GM12878 (cell line): Measurements from ENCODE around the gene GTF2IRD1.

Experiments
- ATF3 ChIP-seq: IDR thresholded peaks from 2 replicates; pipeline ENCODE4 v1.6.1; 2011; ENCODE audit warnings: low read depth, mild to moderate bottlenecking, low read length, moderate library complexity, borderline replicate concordance; ENCODE audit errors: extremely low read depth
- BHLHE40 ChIP-seq, 2 experiments: fragments of 450-650 bp in 1 of 2; IDR thresholded peaks; 2 replicates each; pipeline ENCODE4 v1.6.1; 2011 to 2017; ENCODE audit warnings: low read depth in 2 of 2, borderline replicate concordance in 1 of 2, improper control_type of control experiment in 1 of 2, low read length in 1 of 2, mild to moderate bottlenecking in 1 of 2
- CTCF ChIP-seq, 3 experiments: IDR thresholded peaks in 2 of 3; conservative IDR thresholded peaks in 1 of 3; 2 replicates each; pipeline ENCODE4 v1.5.1; 2011; ENCODE audit warnings: low read depth in 3 of 3, low read length in 3 of 3, mild to moderate bottlenecking in 3 of 3, control low read depth in 2 of 3, moderate library complexity in 2 of 3, inconsistent platforms in 1 of 3, mixed read lengths in 1 of 3; ENCODE audit not compliant: control insufficient read depth in 2 of 3, insufficient read depth in 1 of 3; ENCODE audit errors: extremely low read depth in 1 of 3
- JUND ChIP-seq: IDR thresholded peaks from 2 replicates; pipeline ENCODE4 v1.6.1; 2012; ENCODE audit warnings: low read depth, mild to moderate bottlenecking, low read length, improper control_type of control experiment, moderate library complexity
- SREBF2 ChIP-seq: IDR thresholded peaks from 2 replicates; pipeline ENCODE4 v1.6.1; 2012; ENCODE audit warnings: mild to moderate bottlenecking, low read length
- ZNF217 ChIP-seq: fragments of 450-650 bp; IDR thresholded peaks from 2 replicates; pipeline ENCODE4 v1.6.1; 2017; ENCODE audit warnings: antibody characterized with exemption, mild to moderate bottlenecking

- no peak for TF ChIP-seq BHLHE40 (IDR thresholded peaks at IDR 0.05; ENCODE audit: borderline replicate concordance in 1 of 2, low read depth in 2 of 2, low read length in 1 of 2)
- no peak for TF ChIP-seq JUND
- TF ChIP-seq ATF3: no peak
- no peak for TF ChIP-seq SREBF2
- TF ChIP-seq ZNF217: no peak
- TF ChIP-seq CTCF (IDR thresholded peaks at IDR 0.05 in 2 of 3, conservative IDR thresholded peaks at IDR 0.05 in 1 of 3; ENCODE audit: control insufficient read depth in 2 of 3, extremely low read depth in 1 of 3, insufficient read depth in 1 of 3, low read depth in 3 of 3, low read length in 3 of 3): no peak
These were observed 52.6 kb downstream of the GTF2IRD1 start for GRCh38 chr7:74506325-74506724.
